CD14-positive monocyte (primary cell): ENCODE measurements around the gene ORAI1. TPM values are rescaled to one million over a fixed set of nuclear protein-coding genes. Genes with fewer than 3 reads are reported as not detected.

ENCODE experiments used
- DNase-seq, 3 donors: peaks; one replicate each; pipeline ENCODE4 v3.0.0-alpha.2; 2011 to 2022
- H2AFZ ChIP-seq: 2 replicates; pipeline ENCODE4 v1.6.0; 2012; ENCODE audit warnings: mild to moderate bottlenecking, low read depth, low read length, inconsistent platforms; ENCODE audit not compliant: insufficient read depth, poor library complexity, severe bottlenecking
- H3K27ac ChIP-seq, 2 donors: 1 replicate in 1 of 2; 2 replicates in 1 of 2; pipeline ENCODE4 v1.5.1; 2012 to 2013; ENCODE audit warnings: low read length in 2 of 2, control low read depth in 1 of 2, inconsistent platforms in 1 of 2, low read depth in 1 of 2, mild to moderate bottlenecking in 1 of 2
- H3K27me3 ChIP-seq, 2 donors: one replicate each; pipeline versions ENCODE4 v1.6.0 to v1.6.1; 2011 to 2013; ENCODE audit warnings: low read length in 2 of 2; ENCODE audit not compliant: control insufficient read depth in 2 of 2, insufficient read depth in 2 of 2
- H3K36me3 ChIP-seq, 2 donors: replicated peaks in 1 of 2; 1 replicate in 1 of 2; 2 replicates in 1 of 2; pipeline versions ENCODE4 v1.5.1 to v1.6.1; 2012 to 2013; ENCODE audit warnings: low read length in 2 of 2, control low read depth in 1 of 2, inconsistent platforms in 1 of 2, mild to moderate bottlenecking in 1 of 2; ENCODE audit not compliant: insufficient read depth in 2 of 2, control insufficient read depth in 1 of 2
- H3K4me1 ChIP-seq, 2 donors: 1 replicate in 1 of 2; 2 replicates in 1 of 2; pipeline versions ENCODE4 v1.5.1 to v1.6.1; 2012 to 2013; ENCODE audit warnings: low read length in 2 of 2, control low read depth in 1 of 2, inconsistent platforms in 1 of 2, mild to moderate bottlenecking in 1 of 2, moderate library complexity in 1 of 2; ENCODE audit not compliant: insufficient read depth in 2 of 2, control insufficient read depth in 1 of 2
- H3K4me2 ChIP-seq: replicated peaks from 2 replicates; pipeline ENCODE3; 2012; ENCODE audit warnings: low read length, moderate library complexity, mild to moderate bottlenecking; ENCODE audit not compliant: poor library complexity, severe bottlenecking; ENCODE audit errors: extremely low read depth
- H3K4me3 ChIP-seq, 3 experiments: fragments of 200-600 bp in 1 of 3; sonication (generic) in 1 of 3; replicated peaks in 1 of 3; 1 replicate in 2 of 3; 2 replicates in 1 of 3; pipeline ENCODE4 v1.5.1; 2011 to 2013; ENCODE audit warnings: low read length in 3 of 3, mild to moderate bottlenecking in 3 of 3, control low read depth in 2 of 3, low read depth in 2 of 3, inconsistent platforms in 1 of 3, moderate library complexity in 1 of 3
- H3K79me2 ChIP-seq: 2 replicates; pipeline ENCODE4 v1.6.0; 2012; ENCODE audit warnings: mild to moderate bottlenecking, control low read depth, inconsistent platforms, low read length, moderate library complexity; ENCODE audit not compliant: insufficient read depth
- H3K9ac ChIP-seq: 2 replicates; pipeline ENCODE4 v1.6.0; 2017; ENCODE audit warnings: low read length, mild to moderate bottlenecking; ENCODE audit not compliant: insufficient read depth, poor library complexity, severe bottlenecking
- H3K9me3 ChIP-seq, 2 donors: replicated peaks in 1 of 2; 1 replicate in 1 of 2; 2 replicates in 1 of 2; pipeline versions ENCODE4 v1.5.1 to v1.6.1; 2012 to 2013; ENCODE audit warnings: low read length in 2 of 2, control low read depth in 1 of 2; ENCODE audit not compliant: control insufficient read depth in 1 of 2, insufficient read depth in 1 of 2
- H4K20me1 ChIP-seq: 2 replicates; pipeline ENCODE4 v1.6.0; 2012; ENCODE audit warnings: mild to moderate bottlenecking, low read length, control low read depth, moderate library complexity; ENCODE audit not compliant: insufficient read depth
- H3K27ac Mint-ChIP-seq, 7 donors: one replicate each; pipeline ENCODE4 v1.8.0; 2020; ENCODE audit warnings: mild to moderate bottlenecking in 7 of 7, mixed read lengths in 7 of 7, moderate library complexity in 6 of 7, inconsistent platforms in 2 of 7
- H3K27me3 Mint-ChIP-seq, 3 donors: one replicate each; pipeline ENCODE4 v1.8.0; 2021 to 2022; ENCODE audit warnings: low read depth in 3 of 3, mild to moderate bottlenecking in 3 of 3, mixed read lengths in 3 of 3, moderate library complexity in 3 of 3, inconsistent platforms in 1 of 3
- H3K36me3 Mint-ChIP-seq, 2 donors: one replicate each; pipeline ENCODE4 v1.8.0; 2020; ENCODE audit warnings: mixed read lengths in 2 of 2, inconsistent platforms in 1 of 2, mild to moderate bottlenecking in 1 of 2
- H3K4me1 Mint-ChIP-seq: one replicate; pipeline ENCODE4 v1.8.0; 2020; ENCODE audit warnings: mild to moderate bottlenecking, mixed read lengths
- H3K4me3 Mint-ChIP-seq, 2 donors: one replicate each; pipeline ENCODE4 v1.8.0; 2020; ENCODE audit warnings: mild to moderate bottlenecking in 2 of 2, mixed read lengths in 2 of 2, moderate library complexity in 1 of 2
- H3K9me3 Mint-ChIP-seq, 7 donors: one replicate each; pipeline ENCODE4 v1.8.0; 2020 to 2022; ENCODE audit warnings: mixed read lengths in 7 of 7, mild to moderate bottlenecking in 6 of 7, moderate library complexity in 6 of 7, inconsistent platforms in 2 of 7
- CTCF ChIP-seq: fragments of 200-600 bp; IDR thresholded peaks from one replicate; pipeline ENCODE4 v1.8.0; 2022; ENCODE audit warnings: antibody characterized with exemption, mild to moderate bottlenecking
- WGBS: methylation state at CpG from one replicate; pipeline ENCODE4 v1.1.5; 2013; ENCODE audit warnings: missing lambda C conversion rate; ENCODE audit not compliant: insufficient coverage; 5-methylcytosine and 5-hydroxymethylcytosine counted together
- intact Hi-C, 2 donors: fragments of 100-400 bp; cut with micrococcal nuclease; formaldehyde crosslinking; loops; one replicate each; pipeline versions ENCODE4 v1.15.0 to v1.15.1; 2023
- polyA plus RNA-seq, 3 donors: library from polyadenylated mRNA; depleted of rRNA in 1 of 3; unstranded in 2 of 3; stranded (reverse) in 1 of 3; fragments of 300-500 nt in 2 of 3; fragments of >200 nt in 1 of 3; fragmentation: Illumina TruSeq in 2 of 3; gene quantifications; 1 replicate in 2 of 3; 2 replicates in 1 of 3; pipeline ENCODE4 v1.2.3, GENCODE V29; 2012 to 2021

The ORAI1 gene
- polyA plus RNA-seq, 3 donors, result 36.4 to 77.9 (median 54.6) TPM

- Mint-ChIP-seq H3K27ac (peak within 1 kb of the TSS; percentile 90 to 98 (median 96)), H3K9me3 (no peaks in the 10 kb centered on the region), H3K4me3 (peak within 1 kb of the TSS; percentile 93 to 98), H3K36me3 (no peaks in the 10 kb centered on the region), H3K4me1 (peaks cover 38% of the 10 kb centered on the region), H3K27me3 (peaks cover 4 to 12% (median 7%) of the 10 kb centered on the region in 3 donors)
- intact Hi-C loops, result loop anchor here (5.0 kb wide), 3 partner anchors 41 to 46 kb away; partner anchors contain the start of gene ORAI1 (in 1 of the 2)
- TF ChIP-seq CTCF, result no peak
- H3K4me1 ChIP-seq, result peaks cover 51 to 59% of the 10 kb centered on the region in 2 donors
- WGBS, result 7% methylated on average over 21 of the region's 23 CpGs
- no peaks in the 10 kb centered on the region for H3K36me3 ChIP-seq
- H3K4me2 ChIP-seq, result peak within 1 kb of the TSS; percentile 93
- H3K27ac ChIP-seq, result peak within 1 kb of the TSS; percentile 46 to 90
- DNase-seq, result peak in 1 of 3 donors; percentile 37
- no peaks in the 10 kb centered on the region for H3K79me2 ChIP-seq
- peak within 1 kb of the TSS; percentile 81 for H3K9ac ChIP-seq
- H2AFZ ChIP-seq, result peak within 1 kb of the TSS; percentile 93
- H3K4me3 ChIP-seq, result peak within 1 kb of the TSS; percentile 68 to 89 (median 69)
- no peaks in the 10 kb centered on the region for H3K9me3 ChIP-seq
- H4K20me1 ChIP-seq, result no peaks in the 10 kb centered on the region
- no peaks in the 10 kb centered on the region for H3K27me3 ChIP-seq
These were observed 45.2 kb upstream of the ORAI1 start, which contains the start of gene KDM2B for GRCh38 chr12:121580959-121581685. TSS of gene KDM2B (minus strand) at chr12:121581023. CDS start at chr12:121580911, 112 bp downstream.

GRCh38 chr12:121581686-121582429 lies 44.5 kb upstream of the ORAI1 start:
- Mint-ChIP-seq H3K36me3 (no peaks in the 10 kb centered on the region), H3K27me3 (peaks cover 4 to 12% (median 6%) of the 10 kb centered on the region in 3 donors), H3K4me3 (peak overlapping the region; percentile 93 to 98), H3K9me3 (no peaks in the 10 kb centered on the region), H3K27ac (peak overlapping the region; percentile 57 to 90 (median 75)), H3K4me1 (peaks cover 35% of the 10 kb centered on the region)
- Histone ChIP-seq H2AFZ (peak overlapping the region; percentile 93), H3K9me3 (no peaks in the 10 kb centered on the region), H3K27me3 (no peaks in the 10 kb centered on the region), H3K9ac (peak overlapping the region; percentile 50), H3K4me1 (peaks cover 46 to 54% of the 10 kb centered on the region in 2 donors), H4K20me1 (no peaks in the 10 kb centered on the region), H3K36me3 (no peaks in the 10 kb centered on the region), H3K27ac (peak overlapping the region; percentile 8 to 90), H3K4me3 (peak overlapping the region; percentile 16 to 89 (median 68)), H3K4me2 (peak overlapping the region; percentile 93), H3K79me2 (no peaks in the 10 kb centered on the region)
- no peak for TF ChIP-seq CTCF
- intact Hi-C loops, result loop anchor here (5.0 kb wide), 3 partner anchors 40 to 45 kb away; partner anchors contain the start of gene ORAI1 (in 1 of the 2)
- 2% methylated on average over 11 of the region's 17 CpGs for WGBS
- peak; percentile 33 to 62 (median 49) for DNase-seq
